H1 (cell line): ENCODE data around the gene UBXN1. TPM values are rescaled to one million over a fixed set of nuclear protein-coding genes. Genes with fewer than 3 reads are reported as not detected.

Experiments
- CTCF ChIA-PET: fragments of 300-600 bp; sonication (Branson Sonifier 250); formaldehyde crosslinking; loops from one replicate; lab custom pipeline; 2021; ENCODE audit not compliant: partially characterized antibody; lab: Charles Lee
- POLR2A ChIA-PET: fragments of 300-600 bp; sonication (Branson Sonifier 250); formaldehyde crosslinking; loops from one replicate; lab custom pipeline; 2021; ENCODE audit warnings: inconsistent platforms; ENCODE audit not compliant: partially characterized antibody; lab: Charles Lee
- DNase-seq, 2 experiments: peaks; one replicate each; pipeline versions ENCODE4 v3.0.0 to v3.0.0-alpha.2; 2010 to 2022; ENCODE audit warnings: low spot score in 2 of 2, low read depth in 1 of 2, mixed read lengths in 1 of 2
- FAIRE-seq: peaks from 2 replicates; lab custom pipeline; 2011; peaks lifted over from hg19 to GRCh38; lab: Jason Lieb, UNC
- H2AFZ ChIP-seq: 2 replicates; pipeline ENCODE4 v1.8.1; 2012; ENCODE audit warnings: low read length, inconsistent platforms
- H2AK5ac ChIP-seq: 2 replicates; pipeline ENCODE4 v1.6.1; 2013; ENCODE audit warnings: low read depth, low read length
- H2BK120ac ChIP-seq: replicated peaks from 2 replicates; pipeline ENCODE3; 2013; ENCODE audit warnings: low read depth, low read length, inconsistent platforms
- H2BK12ac ChIP-seq: 2 replicates; pipeline ENCODE4 v1.6.1; 2013; ENCODE audit warnings: low read depth, low read length
- H2BK15ac ChIP-seq: 2 replicates; pipeline ENCODE4 v1.6.1; 2013; ENCODE audit warnings: low read length
- H2BK20ac ChIP-seq: 2 replicates; pipeline ENCODE4 v1.6.1; 2013; ENCODE audit warnings: low read length
- H2BK5ac ChIP-seq: 2 replicates; pipeline ENCODE4 v1.6.1; 2013; ENCODE audit warnings: low read depth, low read length
- H3K14ac ChIP-seq: 2 replicates; pipeline ENCODE4 v1.6.1; 2013; ENCODE audit warnings: inconsistent platforms; ENCODE audit not compliant: insufficient read length
- H3K18ac ChIP-seq: 2 replicates; pipeline ENCODE4 v1.6.1; 2013; ENCODE audit warnings: low read length; ENCODE audit errors: extremely low read depth
- H3K23ac ChIP-seq: 2 replicates; pipeline ENCODE4 v1.6.1; 2013; ENCODE audit warnings: inconsistent platforms; ENCODE audit not compliant: insufficient read length
- H3K23me2 ChIP-seq: 2 replicates; pipeline ENCODE4 v1.6.1; 2013; ENCODE audit warnings: low read depth, low read length
- H3K27ac ChIP-seq: 2 replicates; pipeline ENCODE4 v1.6.1; 2011; ENCODE audit warnings: low read depth, low read length, inconsistent platforms
- H3K27me3 ChIP-seq, 4 experiments: replicated peaks in 1 of 4; 1 replicate in 1 of 4; 2 replicates in 3 of 4; pipeline versions ENCODE4 v1.6.1 to v1.8.1; 2011 to 2013; ENCODE audit warnings: low read length in 3 of 4, mild to moderate bottlenecking in 3 of 4, inconsistent platforms in 2 of 4, mixed read lengths in 2 of 4, moderate library complexity in 1 of 4; ENCODE audit not compliant: control insufficient read depth in 3 of 4, insufficient read depth in 3 of 4; ENCODE audit errors: extremely low read depth in 1 of 4
- H3K36me3 ChIP-seq, 4 experiments: 2 replicates each; pipeline versions ENCODE4 v1.6.1 to v1.8.1; 2011 to 2013; ENCODE audit warnings: mild to moderate bottlenecking in 4 of 4, low read length in 3 of 4, moderate library complexity in 2 of 4, control low read depth in 1 of 4, inconsistent platforms in 1 of 4; ENCODE audit not compliant: insufficient read depth in 4 of 4, control insufficient read depth in 2 of 4
- H3K4ac ChIP-seq: replicated peaks from 2 replicates; pipeline ENCODE3; 2013; ENCODE audit warnings: low read length, low read depth, mixed read lengths, inconsistent platforms; ENCODE audit not compliant: insufficient read length
- H3K4me1 ChIP-seq, 4 experiments: replicated peaks in 1 of 4; 1 replicate in 1 of 4; 2 replicates in 3 of 4; pipeline versions ENCODE4 v1.6.1 to v1.8.1; 2011 to 2013; ENCODE audit warnings: low read length in 3 of 4, inconsistent platforms in 2 of 4, mixed read lengths in 1 of 4; ENCODE audit not compliant: insufficient read depth in 4 of 4, control insufficient read depth in 3 of 4
- H3K4me2 ChIP-seq, 2 experiments: 2 replicates each; pipeline versions ENCODE4 v1.6.1 to v1.8.1; 2011 to 2013; ENCODE audit warnings: low read depth in 2 of 2, low read length in 2 of 2, control low read depth in 1 of 2, inconsistent platforms in 1 of 2, mild to moderate bottlenecking in 1 of 2; ENCODE audit not compliant: insufficient read depth in 1 of 2
- H3K4me3 ChIP-seq, 4 experiments: fragments of 200-600, 300-600 bp in 1 of 4; sonication (generic), shearing (Covaris generic), sonication (Bioruptor Twin) in 1 of 4; 2 replicates each; pipeline versions ENCODE4 v1.5.1 to v1.8.1; 2011 to 2016; ENCODE audit warnings: low read length in 4 of 4, low read depth in 3 of 4, control low read depth in 2 of 4, inconsistent platforms in 2 of 4, mild to moderate bottlenecking in 2 of 4, mixed read lengths in 1 of 4, moderate library complexity in 1 of 4; ENCODE audit not compliant: insufficient read depth in 2 of 4; ENCODE audit errors: extremely low read depth in 1 of 4
- H3K56ac ChIP-seq: replicated peaks from 2 replicates; pipeline ENCODE3; 2013; ENCODE audit warnings: low read depth, mild to moderate bottlenecking, mixed read lengths, low read length, inconsistent platforms; ENCODE audit not compliant: insufficient read length
- H3K79me1 ChIP-seq: 2 replicates; pipeline ENCODE4 v1.6.1; 2013; ENCODE audit warnings: low read depth, low read length, control low read depth
- H3K79me2 ChIP-seq, 2 experiments: 2 replicates each; pipeline versions ENCODE4 v1.6.1 to v1.8.1; 2012 to 2013; ENCODE audit warnings: low read length in 2 of 2, mild to moderate bottlenecking in 2 of 2, inconsistent platforms in 1 of 2; ENCODE audit not compliant: insufficient read depth in 2 of 2, control insufficient read depth in 1 of 2
- H3K9ac ChIP-seq, 4 experiments: replicated peaks in 1 of 4; 1 replicate in 1 of 4; 2 replicates in 3 of 4; pipeline versions ENCODE4 v1.6.1 to v1.8.1; 2011 to 2013; ENCODE audit warnings: low read depth in 3 of 4, low read length in 3 of 4, control low read depth in 2 of 4, mild to moderate bottlenecking in 2 of 4, moderate library complexity in 2 of 4, inconsistent platforms in 1 of 4; ENCODE audit errors: extremely low read depth in 1 of 4
- H3K9me3 ChIP-seq, 2 experiments: 2 replicates each; pipeline versions ENCODE4 v1.6.1 to v1.8.1; 2012 to 2013; ENCODE audit warnings: mild to moderate bottlenecking in 2 of 2, moderate library complexity in 2 of 2, control low read depth in 1 of 2, inconsistent platforms in 1 of 2, low read depth in 1 of 2, low read length in 1 of 2, mixed read lengths in 1 of 2; ENCODE audit not compliant: insufficient read depth in 2 of 2
- H4K20me1 ChIP-seq, 2 experiments: replicated peaks in 1 of 2; 2 replicates each; pipeline versions ENCODE3 to v1.8.1; 2011 to 2013; ENCODE audit warnings: inconsistent platforms in 2 of 2, low read length in 2 of 2, mild to moderate bottlenecking in 1 of 2; ENCODE audit not compliant: insufficient read depth in 2 of 2, control insufficient read depth in 1 of 2
- H4K5ac ChIP-seq: 2 replicates; pipeline ENCODE4 v1.6.1; 2013; ENCODE audit warnings: low read length, low read depth, mixed read lengths, inconsistent platforms; ENCODE audit not compliant: insufficient read length
- H4K8ac ChIP-seq: 2 replicates; pipeline ENCODE4 v1.8.0; 2013; ENCODE audit warnings: mild to moderate bottlenecking, moderate library complexity, low read length, inconsistent platforms; ENCODE audit not compliant: insufficient read depth; ENCODE audit errors: extremely low read depth
- H4K91ac ChIP-seq: replicated peaks from 2 replicates; pipeline ENCODE3; 2013; ENCODE audit warnings: low read length, mixed read lengths, inconsistent platforms; ENCODE audit not compliant: insufficient read length
- ASH2L ChIP-seq: fragments of 200-600, 300-600 bp; sonication (generic); IDR thresholded peaks from one replicate; pipeline ENCODE4 v1.7.1; 2017; ENCODE audit warnings: low read length
- CTBP2 ChIP-seq: IDR thresholded peaks from 2 replicates; pipeline ENCODE4 v1.7.0; 2011; ENCODE audit warnings: borderline replicate concordance, mild to moderate bottlenecking, moderate library complexity, mixed read lengths, low read length; ENCODE audit not compliant: insufficient read depth, insufficient read length
- KDM4A ChIP-seq: IDR thresholded peaks from one replicate; pipeline ENCODE4 v1.7.1; 2012; ENCODE audit warnings: low read depth, mild to moderate bottlenecking, moderate library complexity, low read length, inconsistent platforms; ENCODE audit not compliant: severe bottlenecking
- MAX ChIP-seq: IDR thresholded peaks from 2 replicates; pipeline ENCODE4 v1.6.1; 2012; ENCODE audit warnings: inconsistent platforms
- SIN3A ChIP-seq, 2 experiments: IDR thresholded peaks in 1 of 2; conservative IDR thresholded peaks in 1 of 2; 2 replicates each; pipeline ENCODE4 v1.6.1; 2011 to 2012; ENCODE audit warnings: low read length in 2 of 2, improper control_type of control experiment in 1 of 2, low read depth in 1 of 2, mild to moderate bottlenecking in 1 of 2
- TBP ChIP-seq: IDR thresholded peaks from 2 replicates; pipeline ENCODE4 v1.6.1; 2011; ENCODE audit warnings: low read depth, low read length, improper control_type of control experiment
- WGBS, 2 experiments: shearing (Covaris generic) in 1 of 2; methylation state at CpG; one replicate each; pipeline versions ENCODE4 v1.1.6 to v1.1.7; 2013 to 2015; ENCODE audit warnings: low lambda C conversion rate in 2 of 2, mixed read lengths in 2 of 2, inconsistent platforms in 1 of 2, low coverage in 1 of 2, missing lambda C conversion rate in 1 of 2; ENCODE audit not compliant: insufficient replicate concordance in 2 of 2, insufficient coverage in 1 of 2, insufficient read length in 1 of 2; ENCODE audit errors: extremely low coverage in 1 of 2, missing lambda C conversion rate in 1 of 2; 5-methylcytosine and 5-hydroxymethylcytosine counted together
- polyA plus RNA-seq, 7 experiments: library from polyadenylated mRNA; depleted of rRNA in 3 of 7; stranded (reverse) in 5 of 7; unstranded in 2 of 7; fragments of >200 nt in 5 of 7; fragments of 200-250 nt in 2 of 7; gene quantifications; 1 replicate in 5 of 7; 2 replicates in 1 of 7; 4 replicates in 1 of 7; pipeline versions ENCODE4 v1.2.1 to v1.2.3, GENCODE V29; 2011 to 2013; ENCODE audit warnings: missing spikeins in 2 of 7, mixed read lengths in 2 of 7
- total RNA-seq: library from RNA; stranded (reverse); fragmentation: NEBNext Ultra II Directional; extraction: Animal tissue kit (Norgen Biotek cat#: 25700); gene quantifications from 2 replicates; pipeline ENCODE4 v1.2.1, GENCODE V29; 2021

UBXN1 gene
- total and polyA plus RNA-seq, 2 of the 8 experiments (the other 6 are each of a cell fraction or from before 2014, with no cell fraction given): 78.6 to 114 TPM

- Histone ChIP-seq H3K9me3 (no peaks in the 10 kb centered on the region), H2AFZ (no peak overlapping the region), H4K5ac (peak overlapping the region; percentile 91), H2AK5ac (0 out of 2 replicates have a peak overlapping the region, but pooled peaks have one; percentile 26), H2BK120ac (no peak overlapping the region), H3K56ac (peak overlapping the region; percentile 70), H3K79me1 (peaks cover 5% of the 10 kb centered on the region), H2BK5ac (peak overlapping the region; percentile 58), H3K36me3 (peaks cover 11 to 37% (median 20%) of the 10 kb centered on the region in 4 experiments), H2BK12ac (0 out of 2 replicates have a peak overlapping the region, but pooled peaks have one; percentile 39), H4K91ac (peak overlapping the region; percentile 67), H3K23ac (no peak overlapping the region), H3K4me2 (peak overlapping the region; percentile 56 to 77), H3K4ac (peak overlapping the region; percentile 65), H2BK15ac (no peak overlapping the region), H3K4me3 (peak overlapping the region; percentile 83 to 98 (median 95)), H3K79me2 (peaks cover 7 to 33% of the 10 kb centered on the region in 2 experiments; a peak in 3 of 4 replicates), H3K4me1 (peaks cover 4 to 11% (median 8%) of the 10 kb centered on the region in 4 experiments), H3K27me3 (no peaks in the 10 kb centered on the region), H2BK20ac (no peak overlapping the region), H4K8ac (peak overlapping the region; percentile 97), H3K14ac (no peak overlapping the region), H3K27ac (peak overlapping the region; percentile 81), H3K9ac (peak overlapping the region; percentile 76 to 88 (median 82)), H4K20me1 (peaks cover 5 to 6% of the 10 kb centered on the region in 2 experiments), H3K23me2 (peaks cover 12% of the 10 kb centered on the region), H3K18ac (peak overlapping the region; percentile 75)
- ChIA-PET POLR2A (interaction anchor here (0.6 to 61.4 kb wide), 69 partner anchors 4 to 1666 kb away, joined by 3 to 2041 read pairs (median 6); partner anchors contain the start of genes B3GAT3, BSCL2, C11orf98 and CSKMT), CTCF (interaction anchor here (0.7 to 1.9 kb wide), 17 partner anchors 9 to 287 kb away, joined by 3 to 6 read pairs (median 3); partner anchors contain the start of genes B3GAT3, BSCL2, GNG3 and INTS5)
- WGBS, 2 experiments: 3% methylated on average over 36 of the region's 36 CpGs; no CpG with 5 or more reads in 1 of the 2 experiments
- FAIRE-seq: no peak
- TF ChIP-seq KDM4A: peak; percentile 43
- peak; percentile 41 for TF ChIP-seq ASH2L
- peak in 1 of 2 experiments; percentile 53; a peak in 2 of 4 replicates for TF ChIP-seq SIN3A (conservative IDR thresholded peaks at IDR 0.05 in 1 of 2, IDR thresholded peaks at IDR 0.05 in 1 of 2; ENCODE audit: low read depth in 1 of 2, low read length in 2 of 2)
- TF ChIP-seq CTBP2: no peak
- no peak for TF ChIP-seq TBP
- TF ChIP-seq MAX: peak; percentile 16; the same call in 1 of the 2 replicates
- DNase-seq: no peak
These were observed 14.3 kb downstream of the UBXN1 start for GRCh38 chr11:62664405-62665074.
